Measurements from ENCODE around the gene AZU1. TPM values are rescaled to one million over a fixed set of nuclear protein-coding genes. Genes with fewer than 3 reads are reported as not detected.

AZU1 gene
- total RNA-seq, 4 donors from 2014 or later = 0.37 to 0.76 TPM; not detected in 2

- TF ChIP-seq CTCF (IDR thresholded peaks at IDR 0.05) (no peak), POLR2A (IDR thresholded peaks at IDR 0.05) (no peak)
- peak; percentile 71 to 93 for DNase-seq (ENCODE audit: low spot score in 2 of 2)
- no peak overlapping the region for H3K4me3 ChIP-seq (ENCODE audit: low read depth, poor library complexity, severe bottlenecking)
- WGBS, 2 donors = 51 to 59% methylated on average over 23 to 26 of the region's 27 CpGs
- intact Hi-C loops (cut with DNase I; ENCODE audit: low total_unique reads) = no loop called here
These were observed 44.8 kb downstream of the AZU1 start for GRCh38 chr19:872266-872951.

- DNase-seq (ENCODE audit: low spot score in 2 of 2) = no peak
- intact Hi-C loops (cut with DNase I; ENCODE audit: low total_unique reads) = no loop called here
- 69 to 75% methylated on average over 9 to 13 of the region's 13 CpGs for WGBS, 2 donors
- no peak overlapping the region for H3K4me3 ChIP-seq (ENCODE audit: low read depth, poor library complexity, severe bottlenecking)
- TF ChIP-seq POLR2A (IDR thresholded peaks at IDR 0.05) (no peak), CTCF (IDR thresholded peaks at IDR 0.05) (no peak)
These were observed 45.4 kb downstream of the AZU1 start for GRCh38 chr19:873084-873483.

GRCh38 chr19:873561-874041 lies 46.0 kb downstream of the AZU1 start:
- no peak overlapping the region for H3K4me3 ChIP-seq (ENCODE audit: low read depth, poor library complexity, severe bottlenecking)
- 92 to 97% methylated on average over 17 to 20 of the region's 22 CpGs for WGBS, 2 donors
- DNase-seq (ENCODE audit: low spot score in 2 of 2) = no peak
- intact Hi-C loops (cut with DNase I; ENCODE audit: low total_unique reads) = no loop called here
- TF ChIP-seq POLR2A (IDR thresholded peaks at IDR 0.05) (no peak), CTCF (IDR thresholded peaks at IDR 0.05) (no peak)

GRCh38 chr19:875265-875879 lies 47.7 kb downstream of the AZU1 start:
- no peak for DNase-seq (ENCODE audit: low spot score in 2 of 2)
- H3K4me3 ChIP-seq (ENCODE audit: low read depth, poor library complexity, severe bottlenecking) = no peak overlapping the region
- TF ChIP-seq POLR2A (IDR thresholded peaks at IDR 0.05) (no peak), CTCF (IDR thresholded peaks at IDR 0.05) (no peak)
- WGBS, 2 donors = 91 to 95% methylated on average over 25 to 28 of the region's 28 CpGs
- intact Hi-C loops (cut with DNase I; ENCODE audit: low total_unique reads) = no loop called here

GRCh38 chr19:876089-876488 lies 48.5 kb downstream of the AZU1 start:
- 81 to 83% methylated on average over 18 of the region's 18 CpGs for WGBS, 2 donors
- TF ChIP-seq POLR2A (IDR thresholded peaks at IDR 0.05) (no peak), CTCF (IDR thresholded peaks at IDR 0.05) (no peak)
- H3K4me3 ChIP-seq (ENCODE audit: low read depth, poor library complexity, severe bottlenecking) = no peak overlapping the region
- DNase-seq (ENCODE audit: low spot score in 2 of 2) = no peak
- intact Hi-C loops (cut with DNase I; ENCODE audit: low total_unique reads) = no loop called here

Data from lower leg skin (tissue), 4 donors.